ENCODE data around the gene CDH13. TPM values are rescaled to one million over a fixed set of nuclear protein-coding genes. Genes with fewer than 3 reads are reported as not detected.

Gene CDH13
- total RNA-seq, 1 experiment from 2014 or later: 2.1 TPM

- no peak for DNase-seq (ENCODE audit: low spot score)
- ChIA-PET CTCF (no interaction called here), POLR2A (ENCODE audit: low non-redundant PET) (no interaction called here)
- H3K4me1 ChIP-seq (ENCODE audit: insufficient read depth, low read length, poor library complexity, severe bottlenecking): no peaks in the 10 kb centered on the region
- intact Hi-C loops (cut with micrococcal nuclease; ENCODE audit: unreplicated experiment): no loop called here
- TF ChIP-seq EZH2 (IDR thresholded peaks at IDR 0.05; ENCODE audit: borderline replicate concordance, low read depth, low read length, poor library complexity, severe bottlenecking) (no peak), CTCF (conservative IDR thresholded peaks at IDR 0.05; ENCODE audit: low read depth, low read length) (no peak)
- no peaks in the 10 kb centered on the region for H3K36me3 ChIP-seq (ENCODE audit: insufficient read depth, low read length, poor library complexity, severe bottlenecking)
- no peaks in the 10 kb centered on the region for H3K9me3 ChIP-seq (ENCODE audit: low read depth, low read length, poor library complexity, severe bottlenecking)
- H3K4me3 ChIP-seq (ENCODE audit: low read depth, low read length, poor library complexity, severe bottlenecking): no peak overlapping the region
- BruUV-seq (replicated peaks): no TSS peak
- no peak overlapping the region for H3K27ac ChIP-seq (ENCODE audit: low read depth, low read length, poor library complexity, severe bottlenecking)
- peaks cover 23% of the 10 kb centered on the region for H3K27me3 ChIP-seq (replicated peaks; ENCODE audit: insufficient read depth, low read depth, low read length, poor library complexity)
Observed at GRCh38 chr16:83118365-83118764, 491.6 kb downstream of the CDH13 start.

DNA sequence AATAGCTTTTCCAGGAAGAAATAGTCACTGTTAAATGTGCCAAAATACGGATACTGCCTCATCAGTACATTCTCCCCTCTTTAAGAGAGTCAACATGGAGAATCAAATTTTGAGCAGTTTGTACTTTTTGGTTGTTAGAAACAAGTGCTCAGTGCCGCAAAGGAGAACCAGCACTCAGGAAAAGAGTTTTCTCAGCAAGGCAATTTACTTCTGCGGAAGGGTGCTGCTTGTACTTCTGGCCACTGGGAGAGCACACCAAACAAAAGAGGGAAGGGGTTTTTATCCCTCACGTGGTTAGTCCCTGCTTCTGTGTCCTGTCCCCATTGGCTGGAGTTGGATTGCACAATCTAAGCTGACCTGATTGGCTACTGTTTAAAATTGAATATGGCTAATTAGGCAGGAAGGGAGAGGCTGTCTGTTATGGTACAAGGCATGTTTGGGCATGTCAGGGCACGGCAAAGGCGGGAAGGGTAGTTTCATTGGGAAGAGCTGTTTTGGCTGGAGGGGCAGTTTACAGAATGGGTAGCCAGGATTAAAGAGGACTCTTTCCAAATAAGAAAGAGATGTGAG lies 499.3 kb downstream of the CDH13 start:
- ChIA-PET POLR2A (ENCODE audit: low non-redundant PET) (no interaction called here), CTCF (no interaction called here)
- Histone ChIP-seq H3K27ac (ENCODE audit: low read depth, low read length, poor library complexity, severe bottlenecking) (no peak overlapping the region), H3K9me3 (ENCODE audit: low read depth, low read length, poor library complexity, severe bottlenecking) (peaks cover 12% of the 10 kb centered on the region), H3K4me3 (ENCODE audit: low read depth, low read length, poor library complexity, severe bottlenecking) (no peak overlapping the region), H3K36me3 (ENCODE audit: insufficient read depth, low read length, poor library complexity, severe bottlenecking) (no peaks in the 10 kb centered on the region), H3K27me3 (replicated peaks; ENCODE audit: insufficient read depth, low read depth, low read length, poor library complexity) (peaks cover 6% of the 10 kb centered on the region), H3K4me1 (ENCODE audit: insufficient read depth, low read length, poor library complexity, severe bottlenecking) (no peaks in the 10 kb centered on the region)
- TF ChIP-seq CTCF (conservative IDR thresholded peaks at IDR 0.05; ENCODE audit: low read depth, low read length) (no peak), EZH2 (IDR thresholded peaks at IDR 0.05; ENCODE audit: borderline replicate concordance, low read depth, low read length, poor library complexity, severe bottlenecking) (no peak)
- DNase-seq (ENCODE audit: low spot score): no peak
- intact Hi-C loops (cut with micrococcal nuclease; ENCODE audit: unreplicated experiment): no loop called here
- no TSS peak for BruUV-seq (replicated peaks)

DNA sequence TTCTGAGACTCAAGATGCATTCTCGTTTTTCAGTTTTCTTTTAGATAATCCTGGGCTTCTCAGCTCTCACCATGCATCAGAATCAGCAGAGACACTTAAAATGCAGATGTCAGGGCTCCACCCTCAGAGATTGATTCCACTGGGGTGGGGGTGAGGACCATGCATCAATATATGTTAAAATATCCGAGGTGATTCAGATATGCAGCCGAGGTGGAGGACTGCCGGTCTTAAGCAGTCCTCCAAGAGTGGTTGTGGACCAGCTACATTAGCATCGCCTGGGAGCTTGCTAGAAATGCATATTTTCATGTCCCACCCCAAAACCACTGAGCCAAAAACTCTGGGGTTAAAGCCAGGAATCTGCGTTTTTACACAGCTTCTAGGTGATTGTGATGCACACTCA lies 501.3 kb downstream of the CDH13 start:
- Histone ChIP-seq H3K27me3 (replicated peaks; ENCODE audit: insufficient read depth, low read depth, low read length, poor library complexity) (peaks cover 6% of the 10 kb centered on the region), H3K9me3 (ENCODE audit: low read depth, low read length, poor library complexity, severe bottlenecking) (peaks cover 12% of the 10 kb centered on the region), H3K27ac (ENCODE audit: low read depth, low read length, poor library complexity, severe bottlenecking) (no peak overlapping the region), H3K4me1 (ENCODE audit: insufficient read depth, low read length, poor library complexity, severe bottlenecking) (no peaks in the 10 kb centered on the region), H3K36me3 (ENCODE audit: insufficient read depth, low read length, poor library complexity, severe bottlenecking) (no peaks in the 10 kb centered on the region), H3K4me3 (ENCODE audit: low read depth, low read length, poor library complexity, severe bottlenecking) (no peak overlapping the region)
- no TSS peak for BruUV-seq (replicated peaks)
- POLR2A ChIA-PET (ENCODE audit: low non-redundant PET): no interaction called here
- DNase-seq (ENCODE audit: low spot score): no peak
- TF ChIP-seq CTCF (conservative IDR thresholded peaks at IDR 0.05; ENCODE audit: low read depth, low read length) (no peak), EZH2 (IDR thresholded peaks at IDR 0.05; ENCODE audit: borderline replicate concordance, low read depth, low read length, poor library complexity, severe bottlenecking) (no peak)
- intact Hi-C loops (cut with micrococcal nuclease; ENCODE audit: unreplicated experiment): no loop called here
- CTCF ChIA-PET: no interaction called here

Data from A673 (cell line).